ENCODE data around the gene HIVEP3. TPM values are rescaled to one million over a fixed set of nuclear protein-coding genes. Genes with fewer than 3 reads are reported as not detected.

The HIVEP3 gene
- total RNA-seq, 1 experiment from 2014 or later, result 0.55 TPM

DNA sequence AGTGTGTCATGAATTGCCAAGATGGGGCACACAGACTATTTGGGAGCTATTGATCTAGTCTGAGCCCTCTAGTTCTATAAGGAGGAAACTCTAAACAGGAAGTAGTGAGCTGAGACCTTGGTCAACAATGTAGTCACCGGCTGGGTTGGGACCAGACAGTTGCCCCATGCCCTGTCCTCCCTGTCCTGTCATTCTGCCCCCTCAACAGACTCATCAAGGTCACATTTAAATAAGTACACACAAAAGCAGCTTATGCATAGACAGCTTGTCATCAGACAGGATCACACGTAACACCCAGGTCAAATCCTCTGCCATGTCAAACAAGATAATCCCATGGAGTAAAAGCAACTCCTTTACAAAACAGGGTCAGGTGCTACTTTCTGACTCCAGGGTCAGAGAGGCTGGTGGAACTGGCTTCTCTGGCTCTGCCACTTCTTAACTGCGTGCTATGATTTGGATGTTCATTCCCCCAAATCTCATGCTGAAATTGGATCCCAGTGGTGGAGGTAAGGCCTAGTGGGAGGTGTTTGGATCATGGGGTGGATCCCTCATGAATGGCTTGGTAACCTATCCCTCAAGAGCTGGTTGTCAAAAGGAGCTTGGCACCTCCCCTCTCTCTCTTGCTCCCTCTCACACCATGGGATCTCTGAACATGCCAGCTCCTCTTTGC is 128.9 kb downstream of the HIVEP3 start:
- Mint-ChIP-seq H3K36me3 (no peaks in the 10 kb centered on the region), H3K9me3 (peaks cover 4% of the 10 kb centered on the region; the same call in 1 of the 2 replicates), H3K4me3 (no peak overlapping the region), H3K4me1 (no peaks in the 10 kb centered on the region), H3K27me3 (ENCODE audit: low read depth) (no peaks in the 10 kb centered on the region; the same call in 1 of the 2 replicates), H3K27ac (no peak overlapping the region)
- TF ChIP-seq JAZF1 (CRISPR knock-in tag; IDR thresholded peaks at IDR 0.05), result no peak
- TF ChIP-seq ZNF512 (CRISPR knock-in tag; IDR thresholded peaks at IDR 0.05; ENCODE audit: borderline replicate concordance), result no peak
- no peak for TF ChIP-seq TCF7 (CRISPR knock-in tag; IDR thresholded peaks at IDR 0.05; ENCODE audit: low read depth)
- TF ChIP-seq SMAD3 (CRISPR knock-in tag; IDR thresholded peaks at IDR 0.05; ENCODE audit: borderline replicate concordance), result no peak
- TF ChIP-seq TEAD1 (CRISPR knock-in tag; IDR thresholded peaks at IDR 0.05), result no peak
- TF ChIP-seq ZNF416 (CRISPR knock-in tag; IDR thresholded peaks at IDR 0.05), result no peak
- TF ChIP-seq, protein P1, sequence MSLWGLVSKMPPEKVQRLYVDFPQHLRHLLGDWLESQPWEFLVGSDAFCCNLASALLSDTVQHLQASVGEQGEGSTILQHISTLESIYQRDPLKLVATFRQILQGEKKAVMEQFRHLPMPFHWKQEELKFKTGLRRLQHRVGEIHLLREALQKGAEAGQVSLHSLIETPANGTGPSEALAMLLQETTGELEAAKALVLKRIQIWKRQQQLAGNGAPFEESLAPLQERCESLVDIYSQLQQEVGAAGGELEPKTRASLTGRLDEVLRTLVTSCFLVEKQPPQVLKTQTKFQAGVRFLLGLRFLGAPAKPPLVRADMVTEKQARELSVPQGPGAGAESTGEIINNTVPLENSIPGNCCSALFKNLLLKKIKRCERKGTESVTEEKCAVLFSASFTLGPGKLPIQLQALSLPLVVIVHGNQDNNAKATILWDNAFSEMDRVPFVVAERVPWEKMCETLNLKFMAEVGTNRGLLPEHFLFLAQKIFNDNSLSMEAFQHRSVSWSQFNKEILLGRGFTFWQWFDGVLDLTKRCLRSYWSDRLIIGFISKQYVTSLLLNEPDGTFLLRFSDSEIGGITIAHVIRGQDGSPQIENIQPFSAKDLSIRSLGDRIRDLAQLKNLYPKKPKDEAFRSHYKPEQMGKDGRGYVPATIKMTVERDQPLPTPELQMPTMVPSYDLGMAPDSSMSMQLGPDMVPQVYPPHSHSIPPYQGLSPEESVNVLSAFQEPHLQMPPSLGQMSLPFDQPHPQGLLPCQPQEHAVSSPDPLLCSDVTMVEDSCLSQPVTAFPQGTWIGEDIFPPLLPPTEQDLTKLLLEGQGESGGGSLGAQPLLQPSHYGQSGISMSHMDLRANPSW (CRISPR knock-in tag; conservative IDR thresholded peaks at IDR 0.05; ENCODE audit: low read depth), result no peak
- TF ChIP-seq NR3C1 (CRISPR knock-in tag; conservative IDR thresholded peaks at IDR 0.05; ENCODE audit: low read depth), result no peak
- no peak for TF ChIP-seq ZSCAN18 (CRISPR knock-in tag; IDR thresholded peaks at IDR 0.05)
- TF ChIP-seq ZBTB43 (CRISPR knock-in tag; IDR thresholded peaks at IDR 0.05), result no peak
- TF ChIP-seq, protein P2, sequence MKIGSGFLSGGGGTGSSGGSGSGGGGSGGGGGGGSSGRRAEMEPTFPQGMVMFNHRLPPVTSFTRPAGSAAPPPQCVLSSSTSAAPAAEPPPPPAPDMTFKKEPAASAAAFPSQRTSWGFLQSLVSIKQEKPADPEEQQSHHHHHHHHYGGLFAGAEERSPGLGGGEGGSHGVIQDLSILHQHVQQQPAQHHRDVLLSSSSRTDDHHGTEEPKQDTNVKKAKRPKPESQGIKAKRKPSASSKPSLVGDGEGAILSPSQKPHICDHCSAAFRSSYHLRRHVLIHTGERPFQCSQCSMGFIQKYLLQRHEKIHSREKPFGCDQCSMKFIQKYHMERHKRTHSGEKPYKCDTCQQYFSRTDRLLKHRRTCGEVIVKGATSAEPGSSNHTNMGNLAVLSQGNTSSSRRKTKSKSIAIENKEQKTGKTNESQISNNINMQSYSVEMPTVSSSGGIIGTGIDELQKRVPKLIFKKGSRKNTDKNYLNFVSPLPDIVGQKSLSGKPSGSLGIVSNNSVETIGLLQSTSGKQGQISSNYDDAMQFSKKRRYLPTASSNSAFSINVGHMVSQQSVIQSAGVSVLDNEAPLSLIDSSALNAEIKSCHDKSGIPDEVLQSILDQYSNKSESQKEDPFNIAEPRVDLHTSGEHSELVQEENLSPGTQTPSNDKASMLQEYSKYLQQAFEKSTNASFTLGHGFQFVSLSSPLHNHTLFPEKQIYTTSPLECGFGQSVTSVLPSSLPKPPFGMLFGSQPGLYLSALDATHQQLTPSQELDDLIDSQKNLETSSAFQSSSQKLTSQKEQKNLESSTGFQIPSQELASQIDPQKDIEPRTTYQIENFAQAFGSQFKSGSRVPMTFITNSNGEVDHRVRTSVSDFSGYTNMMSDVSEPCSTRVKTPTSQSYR (CRISPR knock-in tag; IDR thresholded peaks at IDR 0.05), result no peak
- TF ChIP-seq MYBL2 (CRISPR knock-in tag; IDR thresholded peaks at IDR 0.05), result no peak
- TF ChIP-seq ZNF219 (CRISPR knock-in tag; IDR thresholded peaks at IDR 0.05; ENCODE audit: borderline replicate concordance), result no peak
- no peak for TF ChIP-seq HMGA2 (CRISPR knock-in tag; IDR thresholded peaks at IDR 0.05)
- no peak for TF ChIP-seq ZNF671 (CRISPR knock-in tag; IDR thresholded peaks at IDR 0.05)
- TF ChIP-seq ERG (CRISPR knock-in tag; IDR thresholded peaks at IDR 0.05), result no peak
- ATAC-seq (no peak), DNase-seq (ENCODE audit: low spot score) (no peak)
- ChIA-PET CTCF (interaction anchor here (1.0 to 1.5 kb wide), 3 partner anchors 22 to 274 kb away, joined by 3 to 9 read pairs (median 4); no protein-coding TSS in a partner anchor), POLR2A (no interaction called here)

Data from WTC11 (cell line).